Measurements from ENCODE around the gene FOXN3.

FOXN3 gene

DNA sequence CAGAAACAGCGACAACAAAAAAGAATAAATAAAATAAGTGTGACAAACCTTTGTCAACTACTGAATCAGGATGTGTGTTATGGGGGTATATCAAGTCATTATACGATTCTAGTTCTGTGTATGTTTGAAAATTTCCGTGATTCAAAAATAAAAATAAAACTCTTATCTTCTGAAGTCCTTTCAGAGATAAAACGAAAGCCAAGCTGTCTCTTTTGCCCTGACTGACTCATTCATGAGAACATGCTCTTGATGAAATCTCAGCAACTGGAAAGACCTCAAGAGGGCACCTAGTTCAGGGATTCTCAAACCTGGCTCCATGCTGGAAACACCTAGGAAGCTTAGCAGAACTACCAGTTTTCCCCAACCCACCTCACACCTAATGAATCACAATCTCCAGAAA, 9.2 kb downstream of the FOXN3 start:
- Histone ChIP-seq H3K79me2 (ENCODE audit: insufficient read depth, low read length) (peaks cover 99% of the 10 kb centered on the region), H3K9ac (ENCODE audit: low read depth, low read length, poor library complexity, severe bottlenecking) (no peak overlapping the region), H3K27me3 (ENCODE audit: insufficient read depth, low read length, poor library complexity, severe bottlenecking) (no peaks in the 10 kb centered on the region), H3K4me3 (ENCODE audit: low read length, poor library complexity, severe bottlenecking) (no peak overlapping the region), H4K20me1 (ENCODE audit: insufficient read depth, low read length, poor library complexity, severe bottlenecking) (peaks cover 66% of the 10 kb centered on the region), H3K9me2 (replicated peaks; ENCODE audit: low read depth, low read length) (no peaks in the 10 kb centered on the region), H2AFZ (ENCODE audit: low read length) (no peak overlapping the region), H3K36me3 (ENCODE audit: insufficient read depth, low read length) (peaks cover 45% of the 10 kb centered on the region; the same call in 1 of the 2 replicates), H3K4me2 (ENCODE audit: low read depth, low read length, poor library complexity, severe bottlenecking) (peak overlapping the region; percentile 73), H3K9me3 (ENCODE audit: insufficient read depth, low read depth, low read length) (no peaks in the 10 kb centered on the region), H3F3A (ENCODE audit: low read depth) (no peaks in the 10 kb centered on the region), H3K4me1 (ENCODE audit: insufficient read depth, low read length, poor library complexity, severe bottlenecking) (peaks cover 43% of the 10 kb centered on the region)
- TF ChIP-seq, protein P1, sequence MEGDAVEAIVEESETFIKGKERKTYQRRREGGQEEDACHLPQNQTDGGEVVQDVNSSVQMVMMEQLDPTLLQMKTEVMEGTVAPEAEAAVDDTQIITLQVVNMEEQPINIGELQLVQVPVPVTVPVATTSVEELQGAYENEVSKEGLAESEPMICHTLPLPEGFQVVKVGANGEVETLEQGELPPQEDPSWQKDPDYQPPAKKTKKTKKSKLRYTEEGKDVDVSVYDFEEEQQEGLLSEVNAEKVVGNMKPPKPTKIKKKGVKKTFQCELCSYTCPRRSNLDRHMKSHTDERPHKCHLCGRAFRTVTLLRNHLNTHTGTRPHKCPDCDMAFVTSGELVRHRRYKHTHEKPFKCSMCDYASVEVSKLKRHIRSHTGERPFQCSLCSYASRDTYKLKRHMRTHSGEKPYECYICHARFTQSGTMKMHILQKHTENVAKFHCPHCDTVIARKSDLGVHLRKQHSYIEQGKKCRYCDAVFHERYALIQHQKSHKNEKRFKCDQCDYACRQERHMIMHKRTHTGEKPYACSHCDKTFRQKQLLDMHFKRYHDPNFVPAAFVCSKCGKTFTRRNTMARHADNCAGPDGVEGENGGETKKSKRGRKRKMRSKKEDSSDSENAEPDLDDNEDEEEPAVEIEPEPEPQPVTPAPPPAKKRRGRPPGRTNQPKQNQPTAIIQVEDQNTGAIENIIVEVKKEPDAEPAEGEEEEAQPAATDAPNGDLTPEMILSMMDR (conservative IDR thresholded peaks at IDR 0.05; ENCODE audit: low read length), result no peak
- TF ChIP-seq EZH2phosphoT487 (IDR thresholded peaks at IDR 0.05; ENCODE audit: borderline replicate concordance), result no peak

DNA sequence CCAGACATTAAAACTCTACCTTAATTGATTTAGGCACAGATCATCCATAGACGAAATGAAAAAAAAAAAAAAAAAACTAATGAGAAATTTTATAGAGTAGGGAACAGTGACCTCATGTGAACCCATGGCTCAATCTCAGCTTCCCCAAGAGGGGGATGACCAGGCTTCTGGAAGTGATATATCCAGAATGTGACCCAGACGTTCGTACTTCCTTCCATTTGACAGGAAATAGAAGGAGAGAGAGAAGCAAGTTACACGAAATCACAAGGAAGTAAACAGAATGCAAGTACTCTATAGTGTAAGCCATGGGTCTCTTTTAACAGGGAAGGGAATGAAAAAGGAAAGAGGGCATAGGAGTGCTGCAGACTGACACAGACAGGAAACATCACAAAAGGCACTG, 10.1 kb downstream of the FOXN3 start:
- no peak overlapping the region for H3K9ac ChIP-seq (ENCODE audit: low read depth, low read length, poor library complexity, severe bottlenecking)
- H3K9me3 ChIP-seq (ENCODE audit: insufficient read depth, low read depth, low read length), result no peaks in the 10 kb centered on the region
- H4K20me1 ChIP-seq (ENCODE audit: insufficient read depth, low read length, poor library complexity, severe bottlenecking), result peaks cover 75% of the 10 kb centered on the region
- peaks cover 99% of the 10 kb centered on the region for H3K79me2 ChIP-seq (ENCODE audit: insufficient read depth, low read length)
- H3K4me1 ChIP-seq (ENCODE audit: insufficient read depth, low read length, poor library complexity, severe bottlenecking), result peaks cover 50% of the 10 kb centered on the region
- H3K27me3 ChIP-seq (ENCODE audit: insufficient read depth, low read length, poor library complexity, severe bottlenecking), result no peaks in the 10 kb centered on the region
- H3K4me3 ChIP-seq (ENCODE audit: low read length, poor library complexity, severe bottlenecking), result peak overlapping the region; percentile 1
- H3K9me2 ChIP-seq (replicated peaks; ENCODE audit: low read depth, low read length), result no peaks in the 10 kb centered on the region
- TF ChIP-seq, protein P1 (conservative IDR thresholded peaks at IDR 0.05; ENCODE audit: low read length), result no peak
- no peak for TF ChIP-seq EZH2phosphoT487 (IDR thresholded peaks at IDR 0.05; ENCODE audit: borderline replicate concordance)
- no peak overlapping the region for H2AFZ ChIP-seq (ENCODE audit: low read length)
- no peaks in the 10 kb centered on the region for H3F3A ChIP-seq (ENCODE audit: low read depth)
- H3K36me3 ChIP-seq (ENCODE audit: insufficient read depth, low read length), result peaks cover 42% of the 10 kb centered on the region; the same call in 1 of the 2 replicates
- peak overlapping the region; percentile 73 for H3K4me2 ChIP-seq (ENCODE audit: low read depth, low read length, poor library complexity, severe bottlenecking)

DNA sequence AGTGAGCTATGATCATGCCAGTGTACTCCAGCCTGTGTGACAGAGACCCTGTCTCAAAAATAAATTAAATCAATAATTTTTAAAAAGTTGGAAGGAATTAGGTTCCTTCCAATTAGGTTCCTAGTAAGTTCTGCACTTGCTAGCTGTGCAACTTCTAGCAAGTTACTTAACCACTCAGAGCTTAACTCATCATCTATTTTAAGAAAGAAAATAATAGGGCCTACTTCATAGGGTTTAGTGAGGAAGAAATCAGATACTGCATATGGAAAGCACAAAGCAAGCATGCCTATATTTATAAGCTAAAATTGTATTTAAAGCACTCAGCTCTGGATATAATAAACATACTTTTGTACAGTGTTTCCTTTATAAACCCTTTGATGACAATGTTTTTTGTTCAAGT, 10.7 kb downstream of the FOXN3 start:
- no peaks in the 10 kb centered on the region for H3F3A ChIP-seq (ENCODE audit: low read depth)
- H3K27me3 ChIP-seq (ENCODE audit: insufficient read depth, low read length, poor library complexity, severe bottlenecking), result no peaks in the 10 kb centered on the region
- H3K9me2 ChIP-seq (replicated peaks; ENCODE audit: low read depth, low read length), result no peaks in the 10 kb centered on the region
- H3K9ac ChIP-seq (ENCODE audit: low read depth, low read length, poor library complexity, severe bottlenecking), result no peak overlapping the region
- TF ChIP-seq, protein P1 (conservative IDR thresholded peaks at IDR 0.05; ENCODE audit: low read length), result no peak
- no peak for TF ChIP-seq EZH2phosphoT487 (IDR thresholded peaks at IDR 0.05; ENCODE audit: borderline replicate concordance)
- peaks cover 47% of the 10 kb centered on the region for H3K4me1 ChIP-seq (ENCODE audit: insufficient read depth, low read length, poor library complexity, severe bottlenecking)
- H3K36me3 ChIP-seq (ENCODE audit: insufficient read depth, low read length), result peaks cover 37% of the 10 kb centered on the region; the same call in 1 of the 2 replicates
- peak overlapping the region; percentile 73 for H3K4me2 ChIP-seq (ENCODE audit: low read depth, low read length, poor library complexity, severe bottlenecking)
- no peak overlapping the region for H3K4me3 ChIP-seq (ENCODE audit: low read length, poor library complexity, severe bottlenecking)
- H2AFZ ChIP-seq (ENCODE audit: low read length), result no peak overlapping the region
- H3K79me2 ChIP-seq (ENCODE audit: insufficient read depth, low read length), result peaks cover 100% of the 10 kb centered on the region
- H3K9me3 ChIP-seq (ENCODE audit: insufficient read depth, low read depth, low read length), result no peaks in the 10 kb centered on the region
- peaks cover 77% of the 10 kb centered on the region for H4K20me1 ChIP-seq (ENCODE audit: insufficient read depth, low read length, poor library complexity, severe bottlenecking)
